Measurements from ENCODE around the gene ZNF746.

GRCh38 chr7:149529136-149529718 lies 31.6 kb upstream of the ZNF746 start:
- no peak for TF ChIP-seq CTCF (IDR thresholded peaks at IDR 0.05 in 4 of 5, conservative IDR thresholded peaks at IDR 0.05 in 1 of 5)
- TF ChIP-seq POLR2A (IDR thresholded peaks at IDR 0.05): no peak

Data from gastrocnemius medialis (tissue), 4 donors.